Inflammatory macrophage (primary cell): Measurements from ENCODE around the gene PRKAR1B.

Experiments used
- DNase-seq, 2 donors: peaks; one replicate each; pipeline ENCODE4 v3.0.0-alpha.2; 2020 to 2022

PRKAR1B gene

DNA sequence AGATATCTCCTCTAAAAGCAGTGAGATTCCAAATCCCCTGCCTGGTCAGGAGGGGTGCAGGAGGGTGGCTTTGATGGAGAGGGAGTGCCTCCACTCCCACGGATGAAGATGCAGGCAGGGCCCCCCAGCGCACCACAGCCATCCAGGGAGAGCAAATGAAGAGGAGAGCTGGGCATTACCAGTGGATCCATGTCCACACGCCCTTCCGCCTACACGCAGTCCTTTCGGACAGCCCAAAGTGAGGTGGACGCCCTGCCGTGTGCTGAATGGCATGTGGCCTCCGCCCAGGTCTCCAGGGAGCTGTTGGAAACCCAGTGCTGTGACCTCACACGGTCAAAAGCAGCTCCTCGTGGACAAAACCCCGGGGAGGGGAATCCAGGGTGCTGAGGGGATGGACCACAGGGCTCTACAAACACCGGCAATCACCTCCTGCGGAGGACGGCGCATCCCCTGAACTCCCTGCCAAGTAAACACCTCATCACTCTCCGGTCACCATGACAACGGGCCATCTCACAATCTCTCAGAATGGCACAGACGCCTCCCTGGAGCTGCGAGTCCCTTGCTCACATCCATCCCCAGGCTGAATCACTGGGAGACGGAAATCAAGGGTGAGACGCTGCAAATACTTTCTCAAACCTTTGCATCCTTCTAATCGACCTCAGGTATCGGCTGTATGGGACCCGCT, 35.6 kb downstream of the PRKAR1B start:
- no peak for DNase-seq

DNA sequence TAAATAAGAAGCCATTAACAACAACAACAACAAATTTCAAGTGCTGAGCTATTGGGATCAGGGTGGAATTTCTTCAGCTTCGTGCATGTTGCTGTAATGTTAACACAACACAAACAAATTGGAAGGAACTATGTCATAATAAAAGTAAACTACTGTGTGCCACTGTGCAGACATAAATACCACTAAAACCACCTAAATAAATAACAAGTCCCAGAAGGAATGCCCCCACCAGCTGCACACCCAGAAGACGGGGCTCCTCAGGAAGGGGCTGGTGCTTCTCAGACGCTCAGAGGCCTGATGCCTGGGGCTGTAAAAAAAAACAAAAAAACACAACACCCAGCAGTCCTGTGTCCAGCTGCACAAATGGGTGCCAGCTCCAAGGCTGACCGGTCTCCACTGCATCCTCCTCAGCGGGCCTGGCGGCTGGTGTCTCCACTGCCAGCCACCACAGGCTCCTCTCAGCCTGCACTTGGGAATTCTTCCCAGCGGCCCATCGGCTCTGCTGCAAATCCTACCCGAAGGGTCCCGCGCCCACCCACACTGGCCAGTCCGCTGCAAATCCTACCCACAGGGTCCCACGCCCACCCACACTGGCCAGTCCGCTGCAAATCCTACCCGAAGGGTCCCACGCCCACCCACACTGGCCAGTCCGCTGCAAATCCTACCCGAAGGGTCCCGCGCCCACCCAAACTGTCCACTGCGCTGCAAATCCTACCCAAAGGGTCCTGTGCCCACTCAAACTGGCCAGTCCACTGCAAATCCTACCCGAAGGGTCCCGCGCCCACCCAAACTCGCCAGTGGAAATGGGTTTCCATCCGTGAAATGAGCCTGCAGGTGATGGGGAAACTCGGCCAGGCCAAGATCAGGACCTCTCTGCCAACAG, 36.4 kb downstream of the PRKAR1B start:
- DNase-seq: no peak

DNA sequence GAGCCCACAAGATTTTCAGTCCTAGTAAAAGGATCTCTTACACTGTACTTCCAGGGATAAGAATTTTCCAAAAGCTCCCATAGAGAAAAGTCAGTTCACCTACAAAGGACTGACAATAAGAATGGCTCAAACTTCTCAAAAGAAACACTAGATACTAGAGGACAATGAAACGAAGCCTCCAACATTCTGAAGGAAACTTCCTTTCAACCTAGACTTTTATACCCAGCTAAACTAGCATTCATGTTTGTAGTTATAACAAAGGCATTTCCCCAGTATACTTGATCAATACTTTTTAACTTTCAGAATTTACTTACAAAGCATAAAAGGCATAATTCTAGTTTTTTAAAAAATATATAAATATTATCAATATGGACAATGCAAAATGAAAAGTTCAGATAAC, 41.5 kb downstream of the PRKAR1B start:
- DNase-seq: no peak

DNA sequence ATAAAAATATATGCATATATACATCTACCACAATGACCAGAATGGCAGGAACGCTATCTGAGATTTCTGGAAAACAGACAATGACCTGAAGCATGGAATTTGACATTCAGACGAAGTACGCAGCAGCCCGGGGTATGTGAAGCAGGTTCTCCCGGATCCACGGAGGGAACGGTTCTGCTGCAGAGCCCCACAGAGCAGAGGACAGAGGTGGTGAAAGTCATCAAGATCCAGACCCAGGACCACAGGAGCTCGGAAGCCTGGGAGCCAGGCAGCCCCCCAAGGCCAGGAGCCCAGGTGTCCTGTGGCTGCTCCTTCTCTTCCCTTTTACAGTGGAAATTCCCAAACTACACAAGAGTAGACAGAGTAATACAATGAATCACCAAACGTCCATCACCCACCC, 42.7 kb downstream of the PRKAR1B start:
- DNase-seq: no peak

DNA sequence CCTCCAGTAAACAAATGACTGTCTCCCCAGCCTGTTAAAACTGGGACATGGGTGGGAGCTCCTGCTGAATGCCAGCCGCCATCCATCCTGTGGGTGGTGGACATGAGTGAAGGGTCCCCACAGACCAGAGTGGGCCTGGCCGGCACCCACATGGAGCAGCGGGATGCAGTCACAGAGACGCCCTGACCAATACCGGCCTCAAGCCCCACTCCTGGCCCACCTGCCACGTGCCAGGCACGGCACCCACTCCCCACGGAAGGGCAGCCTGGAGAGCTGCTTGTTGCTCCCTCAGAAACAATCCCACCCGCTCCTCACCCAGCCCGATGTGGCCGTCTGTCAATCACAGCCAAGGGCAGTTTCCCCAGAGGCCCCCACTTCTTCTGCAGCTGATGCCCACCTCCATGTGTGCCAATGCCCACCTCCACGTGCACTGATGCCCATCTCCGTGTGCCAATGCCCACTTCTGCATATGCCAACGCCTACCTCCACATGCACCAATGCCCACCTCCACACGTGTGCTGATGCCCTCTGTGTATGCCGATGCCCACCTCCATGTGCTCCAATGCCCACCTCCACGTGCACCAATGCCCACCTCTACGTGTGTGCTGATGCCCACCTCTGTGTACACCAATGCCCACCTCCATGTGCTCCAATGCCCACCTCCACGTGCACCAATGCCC, 43.4 kb downstream of the PRKAR1B start:
- DNase-seq: no peak

DNA sequence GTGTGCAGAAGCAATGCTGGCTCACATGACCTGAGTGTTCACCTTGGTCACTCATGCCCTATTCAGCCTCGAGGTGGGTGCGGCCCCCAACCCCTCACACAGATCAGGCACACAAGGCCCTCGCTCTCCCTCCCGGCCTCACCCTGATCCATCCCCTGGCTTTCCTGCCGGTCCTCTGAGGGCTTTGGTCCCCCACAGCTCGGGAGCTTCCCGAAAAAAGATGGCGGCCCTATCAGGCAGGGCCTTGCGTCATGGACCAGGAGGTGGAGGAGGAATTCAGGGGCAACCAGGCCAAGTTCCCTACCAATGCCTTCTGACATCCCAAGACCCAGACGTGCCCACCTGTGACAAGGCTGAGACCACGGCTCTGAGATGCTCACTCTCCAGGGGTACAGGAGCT, 44.3 kb downstream of the PRKAR1B start:
- no peak for DNase-seq

DNA sequence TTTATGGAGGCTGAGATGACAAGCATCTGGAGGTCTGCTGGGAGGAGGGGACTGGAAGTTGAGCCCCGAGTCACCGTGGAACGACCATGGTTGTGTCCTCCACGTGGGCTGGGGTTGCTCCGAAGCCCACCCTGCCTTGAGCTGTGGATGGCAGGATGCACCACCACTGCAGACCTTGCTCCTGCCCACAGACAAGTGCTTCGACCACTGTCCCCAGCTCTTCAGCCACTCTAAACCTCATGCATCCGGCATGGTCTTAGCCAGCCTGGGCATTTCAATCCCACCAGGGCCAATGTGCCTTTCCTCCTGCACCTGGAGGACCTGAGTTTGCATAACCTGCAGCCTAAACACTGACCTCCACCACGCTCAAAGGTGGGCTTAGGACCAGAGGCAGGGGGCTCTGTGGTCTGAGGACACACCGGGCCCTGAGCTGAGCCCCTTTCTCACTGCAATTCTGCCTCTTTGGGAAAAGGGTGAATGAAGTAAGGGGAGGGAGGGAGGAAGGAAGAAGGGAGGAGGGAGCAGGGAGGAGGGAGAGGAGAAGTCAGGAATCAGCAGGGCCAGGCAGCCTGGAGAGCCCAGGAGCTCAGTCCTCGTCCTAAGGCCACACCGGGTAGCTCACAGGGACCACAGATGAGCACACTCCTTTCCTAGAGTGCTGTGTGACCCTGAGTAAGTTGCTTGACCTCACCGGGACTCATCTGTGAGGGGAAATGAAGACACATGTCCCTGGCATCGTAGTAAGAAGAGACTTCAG, 45.4 kb downstream of the PRKAR1B start:
- no peak for DNase-seq

DNA sequence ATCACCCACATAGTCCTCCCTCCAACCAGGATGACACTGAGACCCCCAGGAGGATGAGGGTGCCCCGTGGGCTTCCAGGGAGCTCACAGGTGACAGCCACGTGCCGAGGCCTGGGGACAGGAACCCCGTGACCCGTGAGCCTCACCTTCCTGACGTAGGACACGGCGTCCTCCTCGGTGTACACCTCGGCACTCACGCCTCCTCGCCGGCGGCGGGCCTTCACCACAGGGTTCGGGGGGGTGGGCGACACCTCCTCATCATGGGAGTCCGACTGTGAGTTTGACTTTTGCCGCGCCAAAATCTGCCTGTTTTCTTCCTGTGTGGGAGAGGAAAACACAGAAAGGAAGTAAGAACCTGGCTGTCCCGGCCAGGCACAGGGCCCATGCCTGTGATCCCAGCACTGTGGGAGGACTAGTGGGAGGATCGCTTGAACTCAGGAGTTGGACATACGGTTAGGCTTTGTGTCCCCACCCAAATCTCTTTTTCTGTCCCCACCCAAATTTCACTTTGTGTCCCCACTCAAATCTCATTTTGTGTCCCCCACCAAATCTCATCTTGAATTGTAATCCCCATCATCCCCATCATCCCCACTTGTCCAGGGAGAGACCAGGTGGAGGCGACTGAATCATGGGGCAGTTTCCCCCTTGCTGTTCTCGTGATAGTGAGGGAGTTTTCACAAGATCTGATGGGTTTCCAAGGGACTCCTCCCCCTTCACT, 46.5 kb downstream of the PRKAR1B start:
- no peak for DNase-seq

DNA sequence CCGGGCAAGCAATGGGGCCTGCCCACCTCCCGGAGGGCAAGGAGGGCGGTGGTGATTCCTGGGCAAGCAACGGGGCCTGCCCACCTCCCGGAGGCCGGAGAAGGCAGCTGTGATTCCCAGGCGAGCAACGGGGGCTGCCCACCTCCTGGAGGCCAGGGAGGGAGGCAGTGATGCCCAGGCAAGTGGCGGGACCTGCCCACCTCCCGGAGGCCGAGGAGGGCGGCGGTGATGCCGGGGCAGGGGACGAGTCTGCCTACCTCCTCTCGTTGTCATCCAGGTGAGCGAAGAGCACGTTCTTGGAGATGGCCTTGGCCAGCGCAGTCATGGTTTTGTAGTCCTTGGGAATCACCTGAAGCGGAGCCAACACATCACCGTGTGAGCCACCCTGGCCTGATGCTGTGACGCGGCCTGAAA, 50.1 kb downstream of the PRKAR1B start:
- no peak for DNase-seq

DNA sequence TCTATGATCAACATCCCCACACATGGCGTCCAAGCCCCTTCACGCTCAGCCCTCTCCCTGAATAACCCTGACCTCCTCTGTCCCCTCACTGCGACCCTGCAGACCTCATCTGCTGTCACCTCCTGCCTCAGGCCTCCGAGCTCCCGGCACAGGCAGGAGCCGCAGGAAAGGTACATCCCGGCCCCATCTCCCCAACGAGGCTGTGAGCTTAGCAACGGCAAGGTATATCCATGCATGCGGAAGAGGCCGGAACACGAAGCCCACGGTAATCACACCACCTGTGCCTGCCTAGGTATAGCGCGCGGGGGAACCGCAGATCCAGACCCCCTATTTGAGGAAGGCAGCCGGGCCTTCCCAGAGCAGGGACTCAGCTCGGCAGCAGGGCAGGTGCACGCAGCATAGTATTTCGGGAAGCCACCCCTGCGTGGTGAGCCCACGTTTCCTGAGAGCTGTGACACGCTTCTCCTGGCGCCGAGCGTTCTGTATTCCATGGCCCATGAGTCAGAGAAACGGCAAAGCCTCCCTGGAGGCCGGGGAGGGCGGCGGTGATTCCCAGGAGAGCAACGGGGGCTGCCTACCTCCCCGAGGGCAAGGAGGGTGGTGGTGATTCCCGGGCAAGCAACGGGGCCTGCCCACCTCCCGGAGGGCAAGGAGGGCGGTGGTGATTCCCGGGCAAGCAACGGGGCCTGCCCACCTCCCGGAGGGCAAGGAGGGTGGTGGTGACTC, 50.7 kb downstream of the PRKAR1B start:
- DNase-seq: no peak

DNA sequence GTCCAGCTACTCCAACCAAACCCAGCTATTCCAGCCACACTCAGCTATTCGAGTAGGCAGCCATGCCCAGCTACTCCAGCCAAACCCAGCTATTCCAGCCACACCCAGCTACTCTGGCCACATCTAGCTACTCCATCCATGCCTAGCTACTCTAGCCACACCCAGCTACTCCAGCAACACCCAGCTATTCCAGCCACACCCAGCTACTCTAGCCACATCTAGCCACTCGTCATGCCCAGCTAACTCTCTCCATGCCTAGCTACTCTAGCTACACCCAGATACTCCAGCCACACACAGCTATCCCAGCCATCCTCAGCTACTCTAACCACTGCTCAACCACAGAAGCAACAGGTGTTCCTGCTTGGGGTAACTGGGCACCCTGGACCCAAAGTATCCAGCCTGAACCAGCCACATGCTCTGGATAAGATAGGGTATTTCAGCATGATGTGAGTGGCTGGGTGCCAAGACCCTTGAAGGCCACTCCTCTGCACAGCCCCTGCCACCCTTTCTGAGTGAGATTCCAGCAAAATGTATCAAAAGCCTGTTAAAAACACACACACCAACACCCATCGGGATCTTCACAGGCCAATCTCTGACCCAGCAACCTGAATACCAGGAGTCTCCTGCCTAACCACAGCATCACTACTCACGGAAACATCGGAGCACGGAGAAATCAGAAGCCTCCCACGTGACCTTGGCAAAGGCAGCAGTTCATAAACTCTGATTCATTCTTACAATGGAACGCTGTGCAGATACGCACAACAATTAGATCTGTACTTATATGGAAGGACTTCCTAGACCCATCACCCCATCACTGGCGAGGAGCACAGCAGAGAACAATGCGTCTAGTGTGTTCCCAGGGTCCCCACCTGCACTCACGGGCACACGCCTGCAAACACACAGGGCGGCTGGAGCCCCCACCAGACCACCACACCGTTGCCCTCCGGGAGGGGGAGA, 52.3 kb downstream of the PRKAR1B start:
- no peak for DNase-seq

DNA sequence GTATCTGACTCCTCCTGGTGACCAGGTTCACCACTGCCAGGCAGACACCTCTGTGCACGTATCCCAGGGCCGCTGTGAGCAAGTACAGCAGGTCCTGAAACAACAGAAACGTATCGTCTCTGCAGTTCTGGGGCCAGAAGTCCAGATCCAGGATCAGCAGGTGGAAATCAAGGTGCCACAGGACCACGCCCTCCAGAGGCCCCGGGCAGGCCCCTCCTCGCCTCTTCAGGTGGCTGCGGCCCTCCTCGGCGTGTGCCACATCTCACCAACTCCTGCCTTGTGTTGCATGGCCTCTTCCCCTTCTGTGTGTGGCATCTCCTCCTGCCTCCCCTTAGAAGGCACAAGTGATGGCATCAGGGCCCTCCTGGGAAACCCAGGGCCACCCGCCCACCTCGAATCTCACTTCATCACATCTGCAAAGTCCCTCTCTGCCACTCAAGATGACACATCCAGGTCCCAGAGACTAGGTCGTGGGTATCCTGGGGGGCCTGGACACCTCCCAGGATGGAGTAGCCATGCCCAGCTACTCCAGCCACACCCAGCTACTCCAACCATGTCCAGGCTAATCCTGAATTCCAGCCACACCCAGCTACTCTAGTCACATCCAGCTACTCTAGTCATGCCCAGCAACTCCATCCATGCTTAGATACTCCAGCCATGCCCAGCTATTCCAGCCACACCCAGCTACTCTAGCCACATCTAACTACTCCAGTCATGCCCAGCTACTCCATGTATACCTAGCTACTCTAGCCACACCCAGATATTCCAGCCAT, 53.2 kb downstream of the PRKAR1B start:
- no peak for DNase-seq

DNA sequence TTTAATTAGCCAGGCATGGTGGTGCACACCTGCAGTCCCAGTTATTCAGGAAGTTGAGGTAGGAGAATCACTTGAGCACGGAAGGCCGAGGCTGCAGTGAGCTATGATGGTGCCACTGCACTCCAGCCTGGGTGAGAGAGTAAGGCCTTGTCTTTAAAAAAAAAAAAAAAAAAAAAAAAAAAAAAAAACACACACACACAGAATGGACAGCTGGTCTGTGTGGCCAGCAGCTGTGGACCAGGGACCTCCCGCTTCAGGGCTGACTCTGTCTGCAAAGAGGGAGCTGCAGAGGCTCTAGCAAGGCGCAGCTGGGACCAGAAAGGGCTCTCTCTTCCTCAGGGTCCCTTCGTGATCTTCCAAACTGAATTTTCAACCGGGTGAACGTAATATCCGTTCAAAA, 54.2 kb downstream of the PRKAR1B start:
- no peak for DNase-seq

DNA sequence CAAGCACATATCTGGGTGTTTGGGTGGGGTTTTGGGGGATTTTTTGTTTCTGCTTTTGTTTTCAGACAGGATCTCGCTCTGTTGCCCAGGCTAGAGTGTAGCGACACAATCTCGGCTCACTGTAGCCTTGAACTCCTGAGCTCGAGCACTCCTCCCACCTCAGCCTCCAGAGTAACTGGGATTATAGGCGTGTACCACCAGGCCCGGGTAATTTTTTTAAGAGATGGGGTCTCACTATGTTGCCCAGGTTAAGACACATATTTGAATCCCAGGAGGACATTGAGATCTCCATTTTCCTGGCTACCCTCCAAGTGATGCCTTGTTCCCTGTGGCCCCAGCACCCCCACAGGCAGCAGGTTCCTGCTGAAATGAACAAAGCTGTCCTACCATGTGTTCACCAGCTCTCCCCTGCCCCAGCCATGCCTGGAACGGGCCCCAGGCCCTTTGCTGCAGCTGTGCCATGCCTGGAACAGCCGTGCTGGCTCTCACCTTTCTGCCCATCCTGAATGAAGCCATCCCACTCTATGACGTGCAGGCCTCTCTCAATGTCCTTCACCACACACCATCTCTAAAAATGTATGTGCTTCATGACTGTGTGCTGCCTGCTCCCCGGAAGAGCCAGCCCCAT, 55.6 kb downstream of the PRKAR1B start:
- no peak for DNase-seq

DNA sequence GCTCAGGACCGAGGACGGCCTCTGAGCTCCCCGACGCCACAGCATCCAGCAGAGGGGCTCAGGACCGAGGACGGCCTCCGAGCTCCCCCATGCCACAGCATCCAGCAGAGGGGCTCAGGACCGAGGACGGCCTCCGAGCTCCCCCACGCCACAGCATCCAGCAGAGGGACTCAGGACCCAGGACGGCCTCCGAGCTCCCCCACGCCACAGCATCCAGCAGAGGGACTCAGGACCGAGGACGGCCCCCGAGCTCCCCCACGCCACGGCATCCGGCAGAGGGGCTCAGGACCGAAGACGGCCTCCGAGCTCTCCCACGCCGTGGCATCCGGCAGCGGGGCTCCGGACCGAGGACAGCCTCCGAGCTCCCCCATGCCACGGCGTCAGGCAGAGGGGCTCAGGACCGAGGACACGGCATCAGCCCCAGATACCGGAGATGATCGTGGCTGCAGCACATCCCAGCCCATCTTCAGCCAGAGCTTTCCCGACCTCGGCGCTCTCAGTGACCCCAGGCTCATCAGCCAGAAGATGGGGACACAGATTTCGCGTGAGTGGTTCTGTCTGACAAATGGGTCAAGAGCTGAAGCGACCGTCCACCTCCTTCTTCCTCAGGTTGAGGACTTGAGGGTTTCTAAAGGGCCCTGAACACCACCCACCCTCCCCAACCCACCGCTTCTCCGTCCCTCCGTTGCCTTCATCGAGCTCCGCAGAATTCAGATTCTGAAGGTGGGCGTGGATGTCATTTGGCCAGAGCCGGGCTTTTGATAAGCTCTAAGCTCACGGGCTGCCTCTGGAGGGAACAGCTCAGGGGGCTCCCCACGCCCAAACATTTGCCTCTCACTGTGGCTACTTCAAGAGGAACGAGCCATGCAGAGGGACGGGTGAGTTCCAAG, 56.3 kb downstream of the PRKAR1B start:
- no peak for DNase-seq

DNA sequence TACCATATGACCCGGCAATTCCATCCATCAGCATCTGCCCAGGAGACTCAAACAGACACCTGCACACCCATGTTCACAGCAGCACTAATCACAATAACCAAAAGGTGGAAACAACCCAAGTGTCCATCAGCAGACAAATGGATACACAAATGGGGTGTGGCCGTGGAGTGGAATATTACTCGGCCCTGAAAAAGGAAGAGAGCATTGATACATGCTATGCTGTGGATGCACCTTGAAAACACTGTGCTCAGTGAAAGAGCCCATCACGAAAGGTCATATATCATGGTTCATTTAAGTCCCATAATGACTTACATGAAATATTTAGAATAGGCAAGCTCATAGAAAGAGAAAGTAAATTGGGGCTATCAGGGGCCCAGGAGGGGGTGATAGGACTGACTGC, 58.1 kb downstream of the PRKAR1B start:
- no peak for DNase-seq

DNA sequence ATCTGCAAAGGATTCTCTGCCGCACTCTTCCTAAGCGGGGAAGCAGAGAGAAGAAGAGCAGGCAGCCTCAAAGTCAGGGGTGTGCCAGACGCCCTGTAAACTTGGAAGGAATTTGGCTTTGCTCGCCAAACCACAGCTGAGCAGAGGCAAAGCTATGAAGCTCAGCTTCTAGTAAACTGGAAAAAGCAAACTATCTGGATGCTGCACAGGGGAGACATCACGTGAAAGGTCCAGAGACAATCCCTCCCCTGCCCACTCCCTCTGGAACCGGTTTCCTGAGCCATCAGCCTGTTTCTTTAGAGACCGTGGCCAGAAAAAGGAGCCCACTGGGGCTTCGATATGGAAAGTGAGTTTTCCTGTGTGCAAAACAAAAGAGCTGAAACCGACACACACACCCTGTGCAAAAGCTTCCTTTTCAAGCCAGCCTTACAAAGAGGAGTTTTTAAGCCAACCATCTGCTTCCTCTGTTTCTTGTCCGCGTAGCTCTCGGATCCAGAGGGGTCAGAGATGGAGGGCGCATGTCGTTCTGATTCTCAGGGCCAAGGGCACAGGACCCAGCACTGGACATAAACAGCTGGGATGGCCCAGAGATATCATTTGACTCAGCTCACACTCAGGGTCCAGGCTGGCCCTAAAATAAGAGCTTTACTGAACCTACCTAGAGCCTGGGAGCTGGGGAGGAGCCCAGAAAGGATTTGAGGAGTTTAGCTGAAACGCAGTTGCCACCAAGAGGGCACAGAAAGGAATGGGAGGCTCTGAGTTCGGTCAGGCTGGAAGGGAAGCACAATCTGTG, 58.7 kb downstream of the PRKAR1B start:
- DNase-seq: no peak
